GM19351 (cell line): ENCODE data around the gene DOCK3.
A peak's percentile ranks its signal among the peaks of the same experiment; 100 is the strongest.
"Not testable (repeated sequence)": the region's sequence is repeated elsewhere in the genome, so short reads cannot be mapped to it uniquely, and the experiment has no call there.

Source experiments
- ATAC-seq: cut with Tn5 transposase; IDR thresholded peaks from one replicate; pipeline ENCODE4 v1.9.1; 2021; ENCODE audit warnings: mild to moderate bottlenecking, moderate library complexity; ENCODE audit not compliant: unreplicated experiment

The DOCK3 gene

DNA sequence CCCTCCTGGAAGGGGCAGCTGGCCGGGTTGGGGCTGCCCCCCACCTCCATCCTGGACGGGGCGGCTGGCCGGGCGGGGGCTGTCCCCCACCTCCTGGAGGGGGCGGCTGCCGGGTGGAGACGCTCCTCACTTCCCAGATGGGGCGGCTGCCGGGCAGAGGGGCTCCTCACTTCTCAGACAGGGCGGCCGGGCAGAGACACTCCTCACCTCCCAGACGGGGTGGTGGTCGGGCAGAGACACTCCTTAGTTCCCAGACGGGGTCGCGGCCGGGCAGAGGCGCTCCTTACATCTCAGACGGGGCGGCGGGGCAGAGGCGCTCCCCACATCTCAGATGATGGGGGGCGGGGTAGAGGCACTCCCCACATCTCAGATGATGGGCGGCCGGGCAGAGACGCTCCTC lies 129.1 kb downstream of the DOCK3 start:
- not testable (repeated sequence) for ATAC-seq

DNA sequence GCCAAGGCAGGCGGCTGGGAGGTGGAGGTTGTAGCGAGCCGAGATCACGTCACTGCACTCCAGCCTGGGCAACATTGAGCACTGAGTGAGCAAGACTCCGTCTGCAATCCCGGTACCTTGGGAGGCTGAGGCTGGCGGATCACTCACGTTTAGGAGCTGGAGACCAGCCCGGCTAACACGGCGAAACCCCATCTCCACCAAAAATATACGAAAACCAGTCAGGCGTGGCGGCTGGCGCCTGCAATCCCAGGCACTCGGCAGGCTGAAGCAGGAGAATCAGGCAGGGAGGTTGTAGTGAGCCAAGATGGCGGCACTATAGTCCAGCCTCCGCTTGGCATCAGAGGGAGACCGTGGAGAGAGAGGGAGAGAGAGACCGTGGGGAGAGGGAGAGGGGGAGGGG lies 129.6 kb downstream of the DOCK3 start:
- ATAC-seq, result not testable (repeated sequence)

DNA sequence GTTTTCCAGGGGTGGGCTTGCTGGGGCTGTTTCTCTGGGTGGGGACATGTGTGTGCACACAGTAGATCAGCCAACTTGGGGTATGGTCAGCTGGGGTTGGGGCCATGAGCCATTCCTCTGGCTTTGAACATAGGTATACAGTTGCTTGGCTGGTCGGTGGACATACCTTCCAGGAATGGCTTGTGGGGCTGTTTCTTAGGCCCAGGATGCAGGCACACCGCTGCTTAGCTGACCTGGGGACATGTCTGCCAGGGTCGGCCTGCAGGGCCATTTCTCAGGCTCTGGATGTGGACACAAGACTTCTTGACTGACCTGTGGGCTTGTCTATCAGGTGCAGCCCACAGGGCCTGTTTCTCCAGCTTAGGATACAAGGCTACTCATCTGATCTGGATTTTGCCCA lies 130.6 kb downstream of the DOCK3 start:
- ATAC-seq, result no peak

DNA sequence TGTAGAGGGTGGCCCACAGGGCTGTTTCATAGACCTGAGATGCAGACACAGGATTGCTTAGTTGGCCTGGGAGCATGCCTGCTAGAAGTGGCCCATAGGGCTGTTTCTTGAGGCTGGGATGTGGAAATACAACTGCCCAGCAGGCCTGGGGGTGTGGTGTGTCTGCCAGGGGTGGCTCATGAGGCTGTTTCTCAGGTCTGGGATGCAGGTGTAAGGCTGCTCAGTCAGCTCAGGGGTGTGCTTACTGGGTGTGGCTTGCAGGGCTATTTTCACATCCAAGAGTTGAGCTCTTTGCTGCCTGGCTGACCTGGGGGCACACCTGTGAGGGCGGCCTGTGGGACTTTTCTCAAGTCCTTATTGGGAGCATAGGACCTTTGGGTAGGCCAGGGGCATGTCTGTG lies 131.3 kb downstream of the DOCK3 start:
- ATAC-seq, result no peak

DNA sequence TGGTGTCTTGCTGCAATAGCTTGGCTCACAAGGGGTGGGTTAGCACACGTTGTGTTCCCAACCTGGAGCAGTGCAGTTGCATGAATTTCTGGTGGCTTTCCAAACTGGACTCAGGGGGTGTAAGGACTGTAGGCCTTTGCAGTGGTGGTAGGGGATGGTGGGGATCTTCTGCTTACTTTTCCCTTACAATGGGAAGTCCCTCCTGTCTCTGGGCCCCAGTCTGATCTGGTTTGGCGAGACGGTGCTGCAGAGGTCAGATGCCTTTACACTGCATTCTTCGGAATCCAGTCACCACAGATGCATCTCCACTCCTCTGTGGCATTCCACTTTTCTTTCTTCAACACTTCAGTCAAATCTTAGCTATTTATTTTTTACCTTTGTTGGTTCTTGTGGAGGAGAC lies 132.1 kb downstream of the DOCK3 start:
- ATAC-seq, result no peak

DNA sequence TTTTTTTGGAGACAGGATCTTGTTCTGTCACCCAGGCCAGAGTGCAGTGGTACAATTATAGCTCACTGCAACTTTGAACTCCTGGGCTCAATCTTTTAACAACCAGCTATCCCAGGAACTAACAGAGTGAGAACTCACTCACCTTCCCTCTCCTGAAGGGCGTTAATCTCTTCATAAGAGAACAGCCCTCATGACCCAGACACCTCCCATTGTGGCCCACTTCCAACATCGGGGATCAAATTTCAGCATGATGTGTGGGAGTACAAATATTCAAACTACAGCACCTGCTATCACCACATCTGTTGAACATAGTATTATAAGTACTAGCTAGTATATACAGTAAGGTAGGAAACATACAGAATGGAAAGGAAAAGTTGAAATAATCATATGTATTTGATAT lies 132.5 kb downstream of the DOCK3 start:
- ATAC-seq, result no peak

DNA sequence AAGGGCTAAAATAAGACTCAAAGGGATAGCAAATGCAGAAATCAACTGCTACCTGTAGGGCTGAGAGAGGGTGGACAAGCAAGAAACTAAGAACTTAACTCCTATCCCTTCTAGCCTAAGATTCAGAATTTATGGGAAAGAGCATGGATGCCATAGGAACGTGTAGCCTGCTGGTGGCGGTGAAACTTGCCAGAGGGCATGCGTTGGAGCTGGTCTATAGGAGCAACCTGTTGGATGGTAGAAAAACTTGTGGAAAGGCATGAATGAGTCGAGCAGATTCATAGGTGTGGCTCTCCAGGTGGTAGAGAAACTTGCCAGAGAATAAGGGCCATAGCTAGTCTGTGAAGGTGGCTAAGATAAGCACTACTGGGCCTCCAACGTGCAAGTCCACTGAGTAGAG lies 137.2 kb downstream of the DOCK3 start:
- ATAC-seq, result no peak

DNA sequence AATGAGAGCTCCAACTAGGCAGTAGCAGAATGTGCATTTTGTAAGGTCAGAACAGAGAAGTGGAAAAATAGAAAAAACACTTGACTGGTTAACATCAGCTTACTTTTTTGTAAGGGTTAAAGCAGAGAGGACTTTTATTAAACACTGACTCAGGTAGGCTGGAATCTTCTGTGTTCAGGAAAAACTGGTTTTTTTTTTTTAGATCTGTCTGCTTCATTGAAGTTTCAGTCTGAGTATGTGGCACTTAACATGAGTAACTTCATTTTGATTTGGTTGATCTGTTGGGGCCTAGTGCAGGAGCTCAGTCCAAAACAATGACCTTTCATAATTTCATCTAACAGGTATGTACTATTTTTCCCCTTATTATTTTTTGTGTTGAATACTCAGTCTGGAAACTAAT lies 141.1 kb downstream of the DOCK3 start:
- no peak for ATAC-seq

DNA sequence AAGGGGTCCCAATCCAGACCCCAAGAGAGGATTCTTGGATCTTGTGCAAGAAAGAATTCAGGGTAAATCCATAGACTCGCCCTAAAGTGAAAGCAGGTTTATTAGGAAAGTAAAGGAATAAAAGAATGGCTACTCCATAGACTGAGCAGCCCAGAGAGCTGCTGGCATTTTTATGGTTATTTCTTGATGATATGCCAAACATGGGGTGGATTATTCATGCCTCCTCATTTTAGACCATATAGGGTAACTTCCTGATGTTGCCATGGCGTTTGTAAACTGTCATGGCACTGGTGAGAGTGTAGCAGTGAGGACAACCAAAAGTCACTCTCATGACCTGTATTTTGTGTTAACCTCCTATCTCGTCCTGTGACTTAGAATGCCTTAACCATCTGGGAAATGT lies 142.2 kb downstream of the DOCK3 start:
- no peak for ATAC-seq

DNA sequence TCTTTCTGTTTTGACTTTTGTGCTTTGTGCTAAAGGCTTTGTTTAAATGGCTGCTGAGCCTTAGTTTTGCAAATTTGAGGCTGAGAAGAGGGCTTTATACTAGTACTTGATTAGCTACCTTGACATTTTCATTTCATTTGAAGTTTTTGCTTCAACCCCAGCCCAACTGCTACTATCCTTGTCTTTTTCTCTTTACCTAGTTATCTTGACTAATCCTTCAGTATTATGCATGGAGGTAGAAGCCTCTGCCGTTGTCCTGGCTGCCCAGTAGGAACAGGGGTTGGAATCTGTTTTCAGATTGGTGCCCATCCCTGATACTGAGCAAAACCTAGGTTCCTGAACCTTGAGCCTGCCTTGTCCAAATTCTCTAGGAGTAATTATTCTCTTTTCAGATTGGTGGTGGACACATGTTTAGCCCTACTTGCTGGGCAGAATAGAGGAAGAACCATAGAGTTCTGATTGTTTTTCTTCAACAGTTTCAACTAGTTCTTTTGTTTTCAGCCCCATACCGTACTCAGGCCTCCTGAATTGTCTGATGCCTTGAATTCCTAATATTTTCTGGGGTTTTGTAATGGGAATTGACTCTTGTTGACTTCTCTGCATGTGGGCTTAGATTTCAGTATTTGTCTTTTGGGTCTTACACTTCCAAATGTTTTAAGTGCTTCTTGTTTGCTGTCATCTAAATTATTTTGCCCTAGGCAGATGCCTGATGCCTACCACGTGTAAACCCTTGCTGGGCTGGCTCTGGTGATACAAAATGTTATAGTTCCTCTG lies 143.2 kb downstream of the DOCK3 start:
- ATAC-seq, result no peak

DNA sequence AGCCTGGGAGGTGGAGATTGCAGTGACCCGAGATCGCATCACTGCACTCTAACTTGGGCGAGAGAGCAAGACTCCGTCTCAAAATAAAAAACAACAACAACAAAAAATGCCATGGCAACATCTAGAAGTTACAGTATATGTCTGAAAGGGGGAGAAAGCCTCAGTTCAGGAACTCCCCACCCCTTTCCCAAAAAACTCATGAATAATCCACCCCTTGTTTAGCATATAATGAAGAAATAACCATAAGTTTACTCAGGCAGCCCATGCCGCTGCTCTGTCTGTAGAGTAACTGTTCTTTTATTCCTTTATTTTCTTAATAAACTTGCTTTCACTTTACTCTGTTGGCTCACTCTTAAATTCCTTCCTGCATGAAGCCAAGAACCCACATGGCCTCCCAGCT lies 145.2 kb downstream of the DOCK3 start:
- ATAC-seq, result no peak

DNA sequence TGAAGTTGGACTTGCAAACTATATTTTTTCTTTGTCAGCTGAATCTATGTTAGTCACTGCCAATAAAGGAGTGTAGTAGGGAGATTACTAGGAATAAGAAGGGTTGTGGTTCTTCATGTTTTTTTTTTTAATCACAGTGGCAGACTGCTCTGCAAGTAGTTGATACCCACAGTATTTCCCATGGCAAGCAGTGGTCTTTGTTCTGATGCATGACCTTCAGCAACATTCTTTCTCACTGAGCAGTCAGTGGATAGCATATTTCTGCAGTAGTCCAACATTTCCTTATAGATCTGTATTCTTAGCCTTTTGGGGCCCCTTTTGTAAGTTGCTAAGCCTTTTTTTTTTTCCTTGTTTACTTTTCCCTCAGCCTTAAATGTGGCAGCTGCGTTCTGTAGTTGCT lies 151.1 kb downstream of the DOCK3 start:
- ATAC-seq, result no peak

DNA sequence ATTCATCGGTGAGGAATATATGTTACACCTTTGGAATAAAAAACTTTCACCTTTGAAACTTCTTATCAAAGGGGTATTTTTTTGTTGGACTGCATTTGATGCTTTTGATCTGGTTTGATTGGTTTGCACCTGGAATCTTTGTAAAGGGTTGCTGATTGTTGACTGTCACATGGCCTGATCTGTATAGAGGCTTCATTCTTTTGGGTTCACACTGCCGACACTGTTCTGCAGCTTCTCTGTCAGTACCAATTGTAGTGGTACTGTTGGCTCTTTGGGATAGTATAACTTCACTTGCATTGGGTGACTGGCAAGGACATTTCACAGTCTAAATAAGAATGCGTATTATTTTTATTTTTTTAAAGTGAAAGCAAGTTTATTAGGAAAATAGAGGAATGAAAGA lies 155.7 kb downstream of the DOCK3 start:
- no peak for ATAC-seq

DNA sequence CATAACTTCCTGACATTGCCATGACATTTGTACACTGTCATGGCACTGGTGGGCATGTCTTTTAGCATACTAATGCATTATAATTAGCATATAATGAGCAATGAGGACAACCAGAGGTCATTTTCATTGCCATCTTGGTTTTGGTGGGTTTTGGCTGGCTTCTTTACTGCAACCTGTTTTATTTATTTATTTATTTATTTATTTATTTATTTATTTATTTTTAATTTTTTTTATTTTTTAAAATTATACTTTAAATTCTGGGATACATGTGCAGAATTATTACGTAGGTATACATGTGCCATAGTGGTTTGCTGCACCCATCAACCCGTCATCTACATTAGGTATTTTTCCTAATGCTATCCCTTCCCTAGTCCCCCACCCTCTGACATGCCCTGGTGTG lies 156.3 kb downstream of the DOCK3 start:
- not testable (repeated sequence) for ATAC-seq

DNA sequence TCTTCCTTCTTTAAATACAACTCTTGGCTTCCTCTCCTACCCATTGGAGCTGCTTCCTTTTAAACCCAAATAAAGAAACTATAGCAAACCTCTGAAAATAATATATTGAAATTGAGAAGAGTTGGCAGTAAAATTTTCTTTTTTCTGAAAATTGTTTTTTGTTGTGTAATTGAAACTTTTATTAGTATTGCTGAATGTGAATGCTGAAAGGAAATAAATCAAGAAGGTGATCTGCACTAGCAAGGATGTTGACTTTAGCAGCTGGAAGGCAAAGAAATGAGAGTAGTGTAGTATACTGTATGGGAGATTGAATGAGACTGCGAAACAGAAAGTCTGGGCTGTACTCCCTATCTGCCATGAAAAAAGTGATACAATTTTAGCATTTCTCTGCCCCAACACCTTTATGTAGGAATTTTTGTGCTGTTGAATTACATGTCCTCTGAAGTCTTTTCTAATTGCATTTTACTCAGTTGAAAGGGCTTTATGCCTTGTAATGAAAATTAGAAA lies 166.3 kb downstream of the DOCK3 start:
- ATAC-seq, result no peak

DNA sequence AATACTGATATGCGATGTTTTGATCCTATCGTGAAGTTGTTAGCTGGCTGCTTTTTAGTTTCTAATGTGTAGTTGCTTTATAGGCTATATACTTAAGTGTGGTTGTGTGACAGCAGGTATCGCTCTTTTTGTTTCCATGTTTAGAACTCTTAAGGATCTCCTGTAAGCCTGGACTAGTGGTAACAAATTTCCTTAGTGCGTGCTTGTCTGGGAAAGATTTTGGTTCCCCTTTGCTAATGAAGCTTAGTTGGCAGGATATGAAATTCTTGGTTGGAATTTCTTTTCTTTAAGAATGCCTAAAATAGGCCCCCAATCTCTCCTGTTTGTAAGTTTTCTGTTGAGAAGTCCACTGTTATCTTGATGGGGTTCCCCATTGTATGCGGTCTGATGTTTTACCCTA lies 173.6 kb downstream of the DOCK3 start:
- no peak for ATAC-seq

DNA sequence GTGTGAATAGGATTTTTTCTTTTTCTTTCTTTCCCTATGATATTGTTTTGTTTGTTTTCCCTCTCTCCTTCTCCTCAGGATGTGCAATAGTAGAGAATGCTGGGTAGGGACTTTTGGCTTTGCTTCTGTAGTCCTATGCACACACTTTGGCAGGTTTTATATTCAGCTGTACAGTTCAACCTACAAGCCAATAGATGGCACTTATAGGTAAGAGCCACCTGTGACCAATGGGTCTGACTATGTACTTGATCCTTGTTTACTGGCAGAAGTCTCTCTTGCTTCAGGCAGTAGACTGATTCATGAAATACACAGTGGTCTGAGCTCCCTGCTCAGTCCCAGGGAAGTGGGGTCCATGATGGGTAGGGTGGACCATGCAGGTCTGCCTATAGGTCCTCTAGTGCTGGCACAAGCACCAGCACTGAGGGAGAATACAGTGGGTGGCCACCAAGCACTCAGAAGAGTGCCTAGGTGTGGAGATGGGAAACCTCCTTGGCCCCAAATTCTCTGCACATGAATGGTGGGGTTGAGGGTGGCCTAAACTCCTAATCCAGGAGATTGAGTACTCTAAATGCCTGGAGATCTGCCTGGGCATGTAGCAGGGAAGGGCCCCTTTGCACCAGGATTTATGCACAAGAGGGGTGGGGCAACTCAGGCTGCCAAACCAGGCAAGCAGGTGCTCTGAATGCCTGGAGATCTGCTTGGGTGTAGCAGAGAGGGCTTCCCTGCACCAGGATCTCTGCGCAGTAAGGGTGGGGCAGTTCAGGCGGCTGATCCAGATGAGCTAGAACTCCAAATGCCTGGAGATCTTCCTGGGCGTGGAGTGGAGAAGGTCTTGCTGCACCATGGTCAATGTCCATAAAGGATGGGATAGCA lies 176.1 kb downstream of the DOCK3 start:
- no peak for ATAC-seq

DNA sequence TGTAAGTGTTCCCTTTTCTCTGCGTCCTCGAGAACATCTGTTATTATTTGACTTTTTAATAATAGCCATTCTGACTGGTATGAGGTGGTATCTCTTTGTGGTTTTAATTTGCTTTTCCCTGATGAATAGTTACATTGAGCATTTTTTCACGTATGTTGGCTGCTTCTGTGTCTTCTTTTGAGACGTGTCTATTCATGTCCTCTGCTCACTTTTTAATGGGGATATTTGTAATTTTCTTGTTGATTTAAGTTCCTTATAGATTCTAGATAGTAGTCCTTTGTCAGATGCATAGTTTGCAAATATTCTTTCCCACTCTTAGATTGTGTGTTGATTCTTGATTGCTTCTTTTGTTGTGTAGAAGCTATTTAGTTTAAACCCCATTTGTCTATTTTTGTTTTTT lies 179.2 kb downstream of the DOCK3 start:
- ATAC-seq, result no peak

DNA sequence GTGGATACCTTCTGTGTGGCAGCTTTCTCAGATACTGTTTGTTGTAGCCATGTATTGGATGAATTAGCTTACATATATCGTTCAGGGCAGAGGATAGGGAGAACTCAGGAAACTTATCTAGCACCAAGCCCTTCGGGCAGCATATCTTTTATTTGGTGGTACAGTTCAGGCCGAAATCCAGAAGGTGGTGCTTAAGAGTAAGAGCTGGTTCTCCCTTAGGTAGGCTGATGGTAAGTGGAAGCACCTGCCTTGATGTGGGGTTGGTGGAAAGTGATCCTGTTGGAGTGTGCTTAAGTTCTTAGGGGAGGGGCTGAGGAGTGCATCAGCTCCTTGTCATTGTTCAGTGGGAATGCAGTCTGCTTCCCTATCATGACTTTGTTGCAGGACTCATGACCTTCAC lies 187.5 kb downstream of the DOCK3 start:
- no peak for ATAC-seq

DNA sequence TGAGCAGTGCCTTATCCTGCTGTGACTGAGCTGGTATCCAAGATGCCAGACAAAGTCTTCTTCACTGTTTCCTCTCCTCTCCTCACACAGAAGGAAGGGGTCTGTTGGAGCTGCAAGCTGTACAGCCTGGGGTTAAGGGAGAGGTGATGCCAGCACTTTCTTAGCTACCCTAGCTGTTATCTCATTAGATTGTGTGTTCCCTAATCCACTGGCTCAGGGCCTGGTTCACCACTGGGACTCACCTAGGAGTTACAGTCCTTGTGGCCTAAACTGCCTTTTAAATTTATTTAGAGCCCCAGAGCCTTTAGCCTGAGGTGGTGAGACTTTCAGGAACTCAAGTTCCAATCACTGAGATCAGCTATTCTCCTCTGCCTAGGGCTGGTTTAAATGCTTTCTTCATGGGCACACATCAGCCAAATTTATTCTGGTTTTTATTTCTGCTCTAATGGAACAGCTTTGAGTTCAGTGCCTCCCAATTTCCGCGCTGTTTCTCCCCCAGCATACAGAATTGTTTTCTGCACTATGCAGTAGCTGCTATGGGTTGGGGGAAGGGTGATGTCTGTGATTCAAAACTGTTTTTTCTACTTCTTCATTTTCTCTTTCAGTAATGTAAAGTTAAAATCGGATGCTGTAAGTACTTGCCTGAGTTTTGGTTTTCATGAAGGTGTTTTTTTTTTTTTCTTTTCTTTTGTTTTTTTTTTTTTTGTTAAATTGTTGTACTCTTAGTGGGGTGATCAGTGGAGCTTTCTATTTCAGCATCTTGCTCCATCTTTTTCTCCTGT lies 198.8 kb downstream of the DOCK3 start:
- peak; percentile 96 for ATAC-seq

DNA sequence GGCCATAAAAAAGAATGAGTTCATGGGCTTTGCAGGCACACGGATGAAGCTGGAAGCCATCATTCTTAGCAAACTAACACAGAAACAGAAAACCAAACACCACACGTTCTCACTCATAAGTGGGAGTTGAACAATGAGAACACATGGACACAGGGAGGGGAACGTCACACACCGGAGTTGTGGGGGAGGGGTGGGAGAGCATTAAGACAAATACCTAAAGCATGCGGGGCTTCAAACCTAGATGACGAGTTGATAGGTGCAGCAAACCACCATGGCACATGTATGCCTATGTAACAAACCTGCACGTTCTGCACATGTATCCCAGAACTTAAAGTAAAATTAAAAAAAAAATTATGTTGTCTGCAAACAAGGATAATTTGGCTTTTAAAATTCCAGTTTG lies 200.1 kb downstream of the DOCK3 start:
- ATAC-seq, result not testable (repeated sequence)
